ENCODE results near the gene COL1A2.

Gene COL1A2

DNA sequence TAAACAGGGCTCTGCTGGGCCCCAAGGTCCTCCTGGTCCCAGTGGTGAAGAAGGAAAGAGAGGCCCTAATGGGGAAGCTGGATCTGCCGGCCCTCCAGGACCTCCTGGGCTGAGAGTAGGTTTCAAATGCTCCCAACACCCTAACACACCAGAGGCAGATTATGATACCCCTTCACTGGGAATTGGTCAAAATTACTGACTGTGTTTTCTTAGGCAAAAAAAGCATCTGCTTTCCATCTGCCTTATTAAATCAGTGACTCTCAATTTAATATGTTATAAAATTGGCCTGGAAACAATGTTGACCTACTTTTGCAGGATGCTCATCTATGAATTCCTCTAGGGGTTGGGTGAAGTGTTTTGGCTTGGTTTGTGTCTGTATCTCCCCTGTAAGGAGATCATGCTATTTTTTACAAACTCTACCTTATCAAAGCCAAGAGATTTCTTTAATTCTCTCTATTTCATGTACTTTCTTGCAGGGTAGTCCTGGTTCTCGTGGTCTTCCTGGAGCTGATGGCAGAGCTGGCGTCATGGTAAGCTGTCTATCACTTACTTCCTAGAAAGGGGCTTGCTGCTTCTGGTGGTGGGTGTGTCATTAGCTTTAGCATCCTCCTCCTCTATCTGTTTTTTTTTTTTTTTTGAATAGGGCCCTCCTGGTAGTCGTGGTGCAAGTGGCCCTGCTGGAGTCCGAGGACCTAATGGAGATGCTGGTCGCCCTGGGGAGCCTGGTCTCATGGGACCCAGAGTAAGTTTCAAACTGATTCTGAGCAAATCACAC, 15.9 kb downstream of the COL1A2 start:
- no peak overlapping the region for H3K4me3 Mint-ChIP-seq
- no peak overlapping the region for H3K27ac Mint-ChIP-seq
- H3K9me3 Mint-ChIP-seq: no peaks in the 10 kb centered on the region
- H3K27me3 Mint-ChIP-seq (ENCODE audit: low read depth): peaks cover 8% of the 10 kb centered on the region
- no peaks in the 10 kb centered on the region for H3K4me1 Mint-ChIP-seq (ENCODE audit: low read depth)
- H3K36me3 Mint-ChIP-seq (ENCODE audit: low read depth): no peaks in the 10 kb centered on the region

DNA sequence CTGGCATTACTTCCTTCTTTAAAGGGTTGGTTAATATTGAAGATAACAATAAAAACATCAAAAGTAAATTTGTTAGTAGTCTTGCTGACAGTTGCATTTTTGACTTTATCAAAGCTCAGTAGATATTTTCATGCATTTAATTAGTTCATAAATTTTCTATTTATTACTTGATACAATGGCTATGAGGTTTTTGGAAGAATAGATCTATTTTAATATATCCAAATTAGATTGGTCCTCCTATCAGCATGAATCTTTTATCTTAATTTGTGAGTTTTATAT, 16.4 kb downstream of the COL1A2 start:
- Mint-ChIP-seq H3K4me1 (ENCODE audit: low read depth) (no peaks in the 10 kb centered on the region), H3K9me3 (no peaks in the 10 kb centered on the region), H3K27me3 (ENCODE audit: low read depth) (peaks cover 8% of the 10 kb centered on the region), H3K27ac (no peak overlapping the region), H3K36me3 (ENCODE audit: low read depth) (no peaks in the 10 kb centered on the region), H3K4me3 (no peak overlapping the region)

DNA sequence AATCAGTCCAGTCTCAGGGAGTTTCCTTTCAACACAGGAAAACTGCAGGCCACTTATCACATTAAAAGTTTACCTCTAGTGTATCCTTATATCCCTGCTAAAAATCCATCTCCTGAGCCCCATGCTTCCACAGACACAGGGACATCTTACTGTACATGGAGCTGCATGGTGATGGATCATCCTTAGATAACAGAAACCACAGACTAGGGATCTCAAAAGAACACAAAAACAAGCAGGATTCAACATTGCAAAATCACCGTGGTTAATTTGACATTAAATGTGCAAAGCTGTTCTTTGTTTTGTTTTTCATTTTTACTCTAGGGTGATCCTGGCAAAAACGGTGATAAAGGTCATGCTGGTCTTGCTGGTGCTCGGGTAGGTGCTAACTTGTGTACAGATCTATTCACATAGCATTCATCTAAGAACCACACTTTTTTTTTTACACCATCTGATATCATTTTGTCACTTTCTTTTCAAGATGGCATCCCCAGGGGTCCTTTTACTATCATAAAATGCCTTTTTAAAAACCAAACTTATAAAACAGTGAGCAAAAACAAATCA, 18.1 kb downstream of the COL1A2 start:
- Mint-ChIP-seq H3K27me3 (ENCODE audit: low read depth) (peaks cover 3% of the 10 kb centered on the region), H3K27ac (no peak overlapping the region), H3K36me3 (ENCODE audit: low read depth) (no peaks in the 10 kb centered on the region), H3K9me3 (no peaks in the 10 kb centered on the region), H3K4me1 (ENCODE audit: low read depth) (no peaks in the 10 kb centered on the region), H3K4me3 (no peak overlapping the region)

DNA sequence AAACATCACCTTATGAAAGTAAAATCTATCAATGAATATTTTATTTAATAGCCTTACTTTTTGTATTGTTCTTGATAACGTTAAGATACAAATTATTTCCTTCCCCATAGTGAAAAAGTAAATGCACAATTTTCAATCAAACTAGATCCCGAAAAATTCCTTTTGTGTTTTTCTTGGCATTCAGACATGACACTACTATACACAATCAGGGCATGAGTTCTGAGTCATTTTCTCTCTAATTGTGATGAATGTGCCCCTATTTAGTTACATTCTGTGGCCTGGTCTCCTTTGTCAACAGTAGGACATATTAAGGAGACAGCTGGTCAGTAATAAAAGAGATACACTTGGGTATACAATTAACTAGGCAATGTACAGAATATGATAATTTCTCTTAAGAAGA, 19.8 kb downstream of the COL1A2 start:
- Mint-ChIP-seq H3K4me1 (ENCODE audit: low read depth) (no peaks in the 10 kb centered on the region), H3K9me3 (no peaks in the 10 kb centered on the region), H3K27me3 (ENCODE audit: low read depth) (no peaks in the 10 kb centered on the region), H3K4me3 (no peak overlapping the region), H3K27ac (no peak overlapping the region), H3K36me3 (ENCODE audit: low read depth) (no peaks in the 10 kb centered on the region)

DNA sequence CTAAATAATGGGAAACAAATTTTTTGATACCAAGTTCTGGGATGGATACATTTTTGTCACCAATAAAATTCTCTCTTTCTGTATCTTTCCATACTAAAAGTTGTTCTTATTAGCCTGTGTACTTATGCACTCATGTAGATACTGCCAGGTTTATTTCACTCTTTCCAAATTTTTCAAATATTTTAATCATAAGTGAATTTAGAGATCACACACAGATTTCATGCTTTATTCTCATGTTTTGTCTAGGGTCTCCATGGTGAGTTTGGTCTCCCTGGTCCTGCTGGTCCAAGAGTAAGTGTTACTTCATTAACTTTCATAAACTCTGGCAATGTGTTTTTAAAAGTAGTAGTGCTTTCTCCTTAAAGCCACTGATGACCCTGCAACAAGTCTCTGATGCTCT, 20.3 kb downstream of the COL1A2 start:
- Mint-ChIP-seq H3K9me3 (no peaks in the 10 kb centered on the region), H3K4me3 (no peak overlapping the region), H3K27me3 (ENCODE audit: low read depth) (no peaks in the 10 kb centered on the region), H3K36me3 (ENCODE audit: low read depth) (no peaks in the 10 kb centered on the region), H3K4me1 (ENCODE audit: low read depth) (no peaks in the 10 kb centered on the region), H3K27ac (no peak overlapping the region)

DNA sequence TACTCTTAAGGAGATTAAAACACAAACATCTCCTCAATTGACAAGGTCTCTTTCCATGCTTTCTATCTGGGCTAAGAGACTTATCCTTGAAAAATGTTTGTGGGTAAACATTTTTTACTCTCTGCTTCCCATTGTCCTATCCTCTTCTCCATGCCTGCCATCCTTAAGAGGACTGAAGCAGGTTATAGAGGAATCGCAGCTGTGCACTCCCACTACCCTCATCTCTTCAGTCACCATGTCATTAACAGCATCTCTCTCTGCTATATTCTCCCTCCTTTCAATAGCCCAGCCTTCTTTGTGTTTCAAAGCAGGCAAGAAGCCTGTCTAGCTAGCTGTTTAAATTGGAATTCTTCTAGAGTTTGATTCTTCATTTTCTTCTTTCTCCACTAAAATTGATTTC, 22.6 kb downstream of the COL1A2 start:
- Mint-ChIP-seq H3K4me1 (ENCODE audit: low read depth) (no peaks in the 10 kb centered on the region), H3K9me3 (no peaks in the 10 kb centered on the region), H3K36me3 (ENCODE audit: low read depth) (no peaks in the 10 kb centered on the region), H3K4me3 (no peak overlapping the region), H3K27me3 (ENCODE audit: low read depth) (no peaks in the 10 kb centered on the region), H3K27ac (no peak overlapping the region)

DNA sequence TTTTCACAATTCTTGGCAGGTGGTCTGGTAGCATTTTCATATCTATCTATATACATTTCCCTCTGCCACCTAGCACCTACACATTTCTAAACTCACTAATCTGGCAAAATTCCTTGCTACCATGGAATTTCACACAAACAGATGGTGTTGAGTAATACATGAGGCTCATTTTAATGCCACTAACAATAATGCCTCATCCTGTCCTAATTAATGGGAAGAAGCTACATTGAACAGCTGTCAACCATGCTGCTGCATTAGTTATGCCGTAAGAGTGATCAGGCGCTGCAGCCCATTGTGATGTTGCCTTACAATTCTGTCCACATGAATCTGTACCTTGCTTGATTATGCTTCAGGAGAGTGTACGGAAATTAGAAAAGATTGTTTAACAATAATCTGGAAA, 23.2 kb downstream of the COL1A2 start:
- Mint-ChIP-seq H3K27me3 (ENCODE audit: low read depth) (no peaks in the 10 kb centered on the region), H3K27ac (no peak overlapping the region), H3K4me3 (no peak overlapping the region), H3K9me3 (no peaks in the 10 kb centered on the region), H3K36me3 (ENCODE audit: low read depth) (no peaks in the 10 kb centered on the region), H3K4me1 (ENCODE audit: low read depth) (no peaks in the 10 kb centered on the region)

DNA sequence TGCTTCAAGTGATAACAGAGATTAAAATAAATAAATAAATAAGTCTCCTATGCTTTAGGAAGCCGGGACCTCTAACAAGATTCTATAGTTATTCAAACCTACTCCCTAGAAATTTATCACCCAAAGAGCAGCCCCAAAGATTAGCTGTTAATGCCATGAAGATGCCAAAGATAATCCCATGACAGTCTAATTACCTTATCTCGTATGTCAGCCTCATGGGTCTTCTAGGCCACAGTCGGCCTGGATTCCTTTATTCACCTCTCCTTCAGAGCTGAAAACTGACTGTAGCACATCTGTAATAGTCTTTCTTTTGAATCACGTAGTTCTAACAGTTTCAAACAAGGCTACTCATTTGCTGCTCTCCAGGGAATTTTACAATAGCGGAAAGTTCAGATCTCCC, 24.2 kb downstream of the COL1A2 start:
- Mint-ChIP-seq H3K36me3 (ENCODE audit: low read depth) (no peaks in the 10 kb centered on the region), H3K27me3 (ENCODE audit: low read depth) (no peaks in the 10 kb centered on the region), H3K4me3 (no peak overlapping the region), H3K4me1 (ENCODE audit: low read depth) (no peaks in the 10 kb centered on the region), H3K27ac (no peak overlapping the region), H3K9me3 (no peaks in the 10 kb centered on the region)

DNA sequence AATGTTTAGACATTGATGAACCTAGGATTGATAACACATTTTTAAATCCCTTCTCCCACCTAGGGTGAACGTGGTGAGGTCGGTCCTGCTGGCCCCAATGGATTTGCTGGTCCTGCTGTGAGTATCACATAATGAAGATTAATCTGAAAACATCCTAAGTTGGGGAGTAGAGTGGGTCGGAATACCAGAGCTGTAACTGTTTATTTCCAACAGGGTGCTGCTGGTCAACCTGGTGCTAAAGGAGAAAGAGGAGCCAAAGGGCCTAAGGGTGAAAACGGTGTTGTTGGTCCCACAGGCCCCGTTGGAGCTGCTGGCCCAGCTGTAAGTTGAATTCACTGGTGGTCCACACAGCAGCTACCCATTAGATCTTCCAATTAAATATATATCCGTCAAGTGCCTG, 25.6 kb downstream of the COL1A2 start:
- Mint-ChIP-seq H3K4me3 (no peak overlapping the region), H3K36me3 (ENCODE audit: low read depth) (no peaks in the 10 kb centered on the region), H3K4me1 (ENCODE audit: low read depth) (no peaks in the 10 kb centered on the region), H3K27me3 (ENCODE audit: low read depth) (no peaks in the 10 kb centered on the region), H3K9me3 (no peaks in the 10 kb centered on the region), H3K27ac (no peak overlapping the region)

DNA sequence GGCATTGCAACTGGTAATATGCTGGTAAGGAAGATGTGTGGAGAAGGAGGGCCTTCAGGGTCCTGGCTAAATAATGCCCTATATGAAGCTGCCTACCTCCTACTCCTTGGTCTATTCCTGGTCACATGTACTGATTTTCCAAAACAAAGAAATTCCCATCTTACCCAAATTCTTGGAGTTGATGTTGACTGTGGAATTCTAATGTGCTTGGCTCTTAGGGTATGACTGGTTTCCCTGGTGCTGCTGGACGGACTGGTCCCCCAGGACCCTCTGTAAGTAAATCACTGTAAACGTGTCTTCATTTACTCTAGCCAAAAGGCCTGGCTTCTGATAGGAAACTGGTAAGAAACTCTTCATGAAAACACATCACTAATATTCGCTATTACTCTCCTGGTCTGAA, 27.0 kb downstream of the COL1A2 start:
- Mint-ChIP-seq H3K4me3 (no peak overlapping the region), H3K36me3 (ENCODE audit: low read depth) (no peaks in the 10 kb centered on the region), H3K4me1 (ENCODE audit: low read depth) (no peaks in the 10 kb centered on the region), H3K27me3 (ENCODE audit: low read depth) (no peaks in the 10 kb centered on the region), H3K27ac (no peak overlapping the region), H3K9me3 (no peaks in the 10 kb centered on the region)

DNA sequence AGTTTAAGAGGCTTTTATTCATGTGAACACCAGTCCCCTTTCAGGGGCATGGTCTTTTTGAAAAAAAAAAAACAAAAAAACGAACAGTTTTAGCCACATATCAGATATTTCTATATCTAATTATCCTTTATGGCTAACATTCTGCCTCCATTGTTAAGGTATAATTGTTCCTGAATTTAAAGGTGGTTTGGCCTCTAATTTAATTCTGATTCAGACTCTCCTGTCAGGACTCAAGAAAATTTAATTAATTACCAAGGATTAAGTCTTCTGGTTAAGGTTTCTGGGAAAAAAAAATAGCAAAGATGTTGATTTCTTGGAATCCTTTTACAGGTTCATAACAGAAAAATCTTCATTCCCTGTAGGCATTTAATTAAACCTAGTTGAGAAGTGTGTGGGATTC, 27.4 kb downstream of the COL1A2 start:
- Mint-ChIP-seq H3K4me3 (no peak overlapping the region), H3K4me1 (ENCODE audit: low read depth) (no peaks in the 10 kb centered on the region), H3K27me3 (ENCODE audit: low read depth) (no peaks in the 10 kb centered on the region), H3K36me3 (ENCODE audit: low read depth) (no peaks in the 10 kb centered on the region), H3K27ac (no peak overlapping the region), H3K9me3 (no peaks in the 10 kb centered on the region)

DNA sequence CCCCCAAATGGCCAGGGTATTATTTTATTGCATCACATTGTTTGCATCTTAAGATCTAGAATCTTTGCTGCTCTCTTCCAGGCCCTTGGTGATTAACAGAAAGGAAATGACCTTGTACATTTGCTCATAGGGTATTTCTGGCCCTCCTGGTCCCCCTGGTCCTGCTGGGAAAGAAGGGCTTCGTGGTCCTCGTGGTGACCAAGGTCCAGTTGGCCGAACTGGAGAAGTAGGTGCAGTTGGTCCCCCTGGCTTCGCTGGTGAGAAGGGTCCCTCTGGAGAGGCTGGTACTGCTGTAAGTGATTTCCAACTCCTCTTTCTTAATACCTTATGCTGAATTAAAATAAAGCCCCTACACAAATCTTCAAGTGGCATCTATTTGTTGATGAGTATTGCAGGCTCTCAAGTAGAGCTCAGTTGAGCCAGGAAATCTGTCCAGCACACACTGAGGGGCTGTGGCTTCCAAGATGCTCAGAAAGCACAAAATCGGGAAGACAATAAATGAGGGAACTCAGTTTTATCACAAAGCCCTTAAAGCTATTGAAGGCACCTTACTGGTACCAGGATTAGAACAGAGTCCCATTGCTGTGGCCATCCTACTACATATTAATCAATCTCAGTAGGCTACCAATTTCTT, 28.2 kb downstream of the COL1A2 start:
- no peak overlapping the region for H3K27ac Mint-ChIP-seq
- H3K9me3 Mint-ChIP-seq: no peaks in the 10 kb centered on the region
- no peaks in the 10 kb centered on the region for H3K36me3 Mint-ChIP-seq (ENCODE audit: low read depth)
- no peak overlapping the region for H3K4me3 Mint-ChIP-seq
- H3K27me3 Mint-ChIP-seq (ENCODE audit: low read depth): no peaks in the 10 kb centered on the region
- no peaks in the 10 kb centered on the region for H3K4me1 Mint-ChIP-seq (ENCODE audit: low read depth)

DNA sequence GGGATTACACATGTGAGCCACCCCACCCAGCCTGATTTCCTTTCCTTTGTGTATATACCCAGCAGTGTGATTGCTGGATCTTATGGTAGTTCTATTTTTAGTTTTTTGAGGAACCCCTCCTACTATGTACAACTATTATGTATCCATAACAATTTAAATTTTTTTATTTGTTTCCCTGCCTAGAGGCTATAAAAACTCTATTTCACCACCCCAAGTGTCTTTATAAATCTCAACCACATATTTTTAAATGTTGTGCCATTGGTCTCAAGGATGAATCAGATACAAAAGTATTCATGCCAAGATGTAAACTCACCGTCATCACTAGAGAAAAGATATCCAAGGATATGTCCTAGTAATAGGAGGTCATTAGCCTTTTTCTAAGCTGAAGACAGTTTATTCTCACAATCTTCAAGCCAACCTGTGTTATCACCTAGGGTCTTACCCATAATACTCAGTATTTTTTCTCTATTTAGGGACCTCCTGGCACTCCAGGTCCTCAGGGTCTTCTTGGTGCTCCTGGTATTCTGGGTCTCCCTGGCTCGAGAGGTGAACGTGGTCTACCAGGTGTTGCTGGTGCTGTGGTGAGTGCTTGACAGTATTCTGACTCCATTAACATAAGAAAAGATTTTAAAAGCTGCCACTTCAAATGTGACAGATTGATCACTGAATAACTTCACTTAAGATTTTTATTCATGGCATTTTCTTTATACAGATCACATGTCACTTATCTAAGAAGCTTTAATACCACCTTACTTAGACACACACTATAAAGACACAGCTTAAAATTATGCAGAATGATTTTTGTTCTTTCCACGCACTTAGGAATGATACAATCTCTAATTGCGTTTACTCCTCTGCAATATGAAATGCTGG, 29.4 kb downstream of the COL1A2 start:
- Mint-ChIP-seq H3K4me3 (no peak overlapping the region), H3K36me3 (ENCODE audit: low read depth) (no peaks in the 10 kb centered on the region), H3K27ac (no peak overlapping the region)

DNA sequence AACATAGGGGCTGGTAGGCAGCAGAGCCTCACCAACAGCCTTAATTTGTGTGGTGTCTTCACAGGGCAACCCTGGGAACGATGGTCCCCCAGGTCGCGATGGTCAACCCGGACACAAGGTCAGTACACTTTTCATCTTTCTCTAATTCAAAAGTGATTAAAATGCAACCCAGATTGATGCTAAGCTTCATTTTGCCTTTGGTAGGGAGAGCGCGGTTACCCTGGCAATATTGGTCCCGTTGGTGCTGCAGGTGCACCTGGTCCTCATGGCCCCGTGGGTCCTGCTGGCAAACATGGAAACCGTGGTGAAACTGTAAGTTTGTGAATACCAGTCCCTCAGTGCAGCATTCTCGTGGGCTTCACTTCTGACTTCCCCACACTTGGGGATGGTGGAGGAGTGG, 30.9 kb downstream of the COL1A2 start:
- H3K4me1 Mint-ChIP-seq (ENCODE audit: low read depth): no peaks in the 10 kb centered on the region
- no peaks in the 10 kb centered on the region for H3K9me3 Mint-ChIP-seq
- no peaks in the 10 kb centered on the region for H3K27me3 Mint-ChIP-seq (ENCODE audit: low read depth)
- no peak overlapping the region for H3K4me3 Mint-ChIP-seq
- no peaks in the 10 kb centered on the region for H3K36me3 Mint-ChIP-seq (ENCODE audit: low read depth)
- H3K27ac Mint-ChIP-seq: no peak overlapping the region

More for the DNA sequence above, 29.4 kb downstream of the COL1A2 start:
- Mint-ChIP-seq H3K4me1 (ENCODE audit: low read depth) (no peaks in the 10 kb centered on the region), H3K9me3 (no peaks in the 10 kb centered on the region), H3K27me3 (ENCODE audit: low read depth) (no peaks in the 10 kb centered on the region)
